DOHH2 (cell line): Measurements from ENCODE around the gene SDCCAG8.

ENCODE experiments used
- H3F3A ChIP-seq: fragments of 200-600 bp; sonication (generic), shearing (Covaris generic); 2 replicates; pipeline ENCODE4 v1.6.0; 2016; ENCODE audit warnings: antibody characterized with exemption, mild to moderate bottlenecking; ENCODE audit not compliant: control insufficient read depth, insufficient read depth
- H3K27ac ChIP-seq: fragments of 200-600 bp; sonication (generic); 2 replicates; pipeline ENCODE4 v1.5.1; 2014; ENCODE audit warnings: low read depth, mild to moderate bottlenecking, low read length, moderate library complexity
- H3K27me3 ChIP-seq: fragments of 200-600 bp; sonication (generic); 2 replicates; pipeline ENCODE4 v1.6.1; 2014; ENCODE audit warnings: mild to moderate bottlenecking, low read length, mixed read lengths; ENCODE audit not compliant: control insufficient read depth
- H3K36me3 ChIP-seq: fragments of 200-600 bp; sonication (generic); 2 replicates; pipeline ENCODE4 v1.6.1; 2014; ENCODE audit warnings: mild to moderate bottlenecking, low read length, moderate library complexity, mixed read lengths; ENCODE audit not compliant: control insufficient read depth
- H3K4me1 ChIP-seq: fragments of 200-600 bp; sonication (generic); 2 replicates; pipeline ENCODE4 v1.6.1; 2014; ENCODE audit warnings: mild to moderate bottlenecking, low read length, mixed read lengths; ENCODE audit not compliant: control insufficient read depth
- H3K4me2 ChIP-seq: fragments of 200-600 bp; sonication (generic); 2 replicates; pipeline ENCODE4 v1.6.0; 2014; ENCODE audit warnings: mild to moderate bottlenecking, low read length, moderate library complexity
- H3K4me3 ChIP-seq: fragments of 200-600 bp; sonication (generic); 2 replicates; pipeline ENCODE4 v1.5.1; 2014; ENCODE audit warnings: mild to moderate bottlenecking, low read length, mixed read lengths
- H3K79me2 ChIP-seq: fragments of 200-600 bp; sonication (generic); 2 replicates; pipeline ENCODE4 v1.6.1; 2014; ENCODE audit warnings: mild to moderate bottlenecking, low read length, mixed read lengths; ENCODE audit not compliant: control insufficient read depth
- H3K9me2 ChIP-seq: fragments of 200-600 bp; sonication (generic); replicated peaks from 2 replicates; pipeline ENCODE4 v1.6.1; 2014; ENCODE audit warnings: mild to moderate bottlenecking, low read length, mixed read lengths; ENCODE audit not compliant: control insufficient read depth
- H3K9me3 ChIP-seq: fragments of 200-600 bp; sonication (generic); 2 replicates; pipeline ENCODE4 v1.6.1; 2014; ENCODE audit warnings: antibody characterized with exemption, low read length, mixed read lengths; ENCODE audit not compliant: control insufficient read depth, insufficient read depth
- H4K20me1 ChIP-seq: fragments of 200-600 bp; sonication (generic); 2 replicates; pipeline ENCODE4 v1.6.0; 2014; ENCODE audit warnings: low read depth, mild to moderate bottlenecking, antibody characterized with exemption, low read length, moderate library complexity; ENCODE audit not compliant: control insufficient read depth, insufficient read depth
- CTCF ChIP-seq: fragments of 200-600 bp; sonication (generic); IDR thresholded peaks from one replicate; pipeline ENCODE4 v1.5.1; 2014; ENCODE audit warnings: antibody characterized with exemption, mild to moderate bottlenecking, low read depth, low read length; ENCODE audit not compliant: poor library complexity, severe bottlenecking
- EZH2phosphoT487 ChIP-seq: fragments of 200-600 bp; sonication (generic); IDR thresholded peaks from 2 replicates; pipeline ENCODE4 v1.6.1; 2017; ENCODE audit warnings: borderline replicate concordance, mild to moderate bottlenecking, antibody characterized with exemption, low read length, moderate library complexity, mixed read lengths

Gene SDCCAG8

GRCh38 chr1:243397613-243398321 lies 141.9 kb downstream of the SDCCAG8 start:
- H3F3A ChIP-seq: no peaks in the 10 kb centered on the region
- no peaks in the 10 kb centered on the region for H3K4me1 ChIP-seq
- no peaks in the 10 kb centered on the region for H3K36me3 ChIP-seq
- no peak overlapping the region for H3K4me3 ChIP-seq
- no peaks in the 10 kb centered on the region for H3K27me3 ChIP-seq
- no peak for TF ChIP-seq EZH2phosphoT487
- TF ChIP-seq CTCF: no peak
- no peaks in the 10 kb centered on the region for H3K9me2 ChIP-seq
- H3K4me2 ChIP-seq: no peak overlapping the region
- H4K20me1 ChIP-seq: no peaks in the 10 kb centered on the region
- no peaks in the 10 kb centered on the region for H3K9me3 ChIP-seq
- no peaks in the 10 kb centered on the region for H3K79me2 ChIP-seq
- H3K27ac ChIP-seq: no peak overlapping the region

- H3K27me3 ChIP-seq: no peaks in the 10 kb centered on the region
- H3K4me3 ChIP-seq: no peak overlapping the region
- H4K20me1 ChIP-seq: no peaks in the 10 kb centered on the region
- H3K79me2 ChIP-seq: no peaks in the 10 kb centered on the region
- TF ChIP-seq CTCF: no peak
- no peak for TF ChIP-seq EZH2phosphoT487
- H3K9me2 ChIP-seq: no peaks in the 10 kb centered on the region
- H3K27ac ChIP-seq: no peak overlapping the region
- H3K36me3 ChIP-seq: no peaks in the 10 kb centered on the region
- no peaks in the 10 kb centered on the region for H3K4me1 ChIP-seq
- no peaks in the 10 kb centered on the region for H3F3A ChIP-seq
- no peaks in the 10 kb centered on the region for H3K9me3 ChIP-seq
- H3K4me2 ChIP-seq: no peak overlapping the region
Observed at GRCh38 chr1:243399561-243400155, 143.8 kb downstream of the SDCCAG8 start.

DNA sequence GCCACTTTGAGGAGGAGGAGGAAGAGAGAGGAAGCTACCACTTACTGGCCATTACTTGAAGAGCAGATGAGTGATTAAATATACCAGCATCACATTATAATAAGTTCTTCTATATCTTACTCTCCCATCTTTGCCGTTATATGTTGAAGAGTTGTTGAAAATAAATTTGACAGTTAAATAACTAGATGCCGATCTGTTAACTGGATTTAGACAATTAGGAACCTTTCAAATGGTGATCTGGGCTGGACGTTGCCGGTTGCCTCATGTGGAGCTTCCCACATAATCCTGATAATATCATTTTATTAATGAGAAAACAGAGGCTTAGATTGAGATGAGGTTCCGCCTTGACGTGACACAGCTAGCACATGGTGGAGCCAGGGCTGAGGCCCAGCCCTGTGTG lies 147.0 kb downstream of the SDCCAG8 start:
- Histone ChIP-seq H3K27ac (no peak overlapping the region), H3K9me2 (no peaks in the 10 kb centered on the region), H3F3A (no peaks in the 10 kb centered on the region), H3K4me3 (no peak overlapping the region), H3K36me3 (no peaks in the 10 kb centered on the region), H4K20me1 (no peaks in the 10 kb centered on the region), H3K4me1 (no peaks in the 10 kb centered on the region), H3K79me2 (no peaks in the 10 kb centered on the region), H3K9me3 (no peaks in the 10 kb centered on the region), H3K4me2 (no peak overlapping the region), H3K27me3 (no peaks in the 10 kb centered on the region)
- TF ChIP-seq EZH2phosphoT487: no peak
- TF ChIP-seq CTCF: no peak
